Natural killer cell (primary cell): Measurements from ENCODE around the gene OXLD1. TPM values are rescaled to one million over a fixed set of nuclear protein-coding genes. Genes with fewer than 3 reads are reported as not detected.

ENCODE experiments used
- ATAC-seq, 3 donors: fragments of 150-1000 bp in 2 of 3; fragments of 200-7000 bp in 1 of 3; cut with Tn5 transposase; 1 replicate in 1 of 3; 2 replicates in 2 of 3; pipeline ENCODE4 v1.10.0; 2021; ENCODE audit warnings: mild to moderate bottlenecking in 2 of 3, moderate library complexity in 2 of 3
- DNase-seq, 2 donors: peaks; one replicate each; pipeline versions ENCODE4 v3.0.0 to v3.0.0-alpha.2; 2013 to 2021; ENCODE audit warnings: mixed read lengths in 1 of 2
- H3K27ac ChIP-seq: one replicate; pipeline ENCODE4 v1.5.1; 2013; ENCODE audit warnings: mild to moderate bottlenecking, low read length
- H3K27me3 ChIP-seq: one replicate; pipeline ENCODE4 v1.6.1; 2013; ENCODE audit warnings: low read length; ENCODE audit not compliant: control insufficient read depth, insufficient read depth
- H3K36me3 ChIP-seq: one replicate; pipeline ENCODE4 v1.6.1; 2013; ENCODE audit warnings: low read length; ENCODE audit not compliant: control insufficient read depth, insufficient read depth
- H3K4me1 ChIP-seq: one replicate; pipeline ENCODE4 v1.6.1; 2013; ENCODE audit warnings: low read length; ENCODE audit not compliant: control insufficient read depth, insufficient read depth
- H3K4me3 ChIP-seq: one replicate; pipeline ENCODE4 v1.5.1; 2013; ENCODE audit warnings: low read length
- H3K9me3 ChIP-seq: one replicate; pipeline ENCODE4 v1.6.1; 2013; ENCODE audit warnings: low read length; ENCODE audit not compliant: control insufficient read depth, insufficient read depth
- H3K27ac Mint-ChIP-seq, 2 donors: one replicate each; pipeline ENCODE4 v1.8.0; 2022; ENCODE audit warnings: mild to moderate bottlenecking in 2 of 2, mixed read lengths in 2 of 2, moderate library complexity in 1 of 2
- H3K27me3 Mint-ChIP-seq, 2 donors: one replicate each; pipeline ENCODE4 v1.8.0; 2022; ENCODE audit warnings: low read depth in 2 of 2, mixed read lengths in 2 of 2
- H3K36me3 Mint-ChIP-seq: one replicate; pipeline ENCODE4 v1.8.0; 2022; ENCODE audit warnings: mixed read lengths
- H3K4me1 Mint-ChIP-seq, 2 donors: one replicate each; pipeline ENCODE4 v1.8.0; 2022; ENCODE audit warnings: mixed read lengths in 2 of 2
- H3K4me3 Mint-ChIP-seq: one replicate; pipeline ENCODE4 v1.8.0; 2022; ENCODE audit warnings: mild to moderate bottlenecking, moderate library complexity, mixed read lengths
- H3K9me3 Mint-ChIP-seq, 2 donors: one replicate each; pipeline ENCODE4 v1.8.0; 2022; ENCODE audit warnings: mixed read lengths in 2 of 2
- WGBS: methylation state at CpG from one replicate; pipeline ENCODE4 v1.1.7; 2013; ENCODE audit warnings: missing lambda C conversion rate; ENCODE audit not compliant: insufficient coverage; 5-methylcytosine and 5-hydroxymethylcytosine counted together
- intact Hi-C: fragments of 100-400 bp; cut with micrococcal nuclease; formaldehyde crosslinking; loops from one replicate; pipeline ENCODE4 v1.14.2; 2022
- total RNA-seq, 4 donors: library from RNA; stranded (reverse); fragments of 120-200 nt in 1 of 4; gene quantifications; one replicate each; pipeline versions ENCODE4 v1.2.3 to v1.2.4, GENCODE V29; 2013 to 2022
- TF ChIP-seq, protein P1 (sequence below): fragments of 200-600 bp; IDR thresholded peaks from one replicate; pipeline ENCODE4 v1.8.0; 2022; ENCODE audit warnings: antibody characterized with exemption

OXLD1 gene
- total RNA-seq, 3 donors from 2014 or later (not counting 1 experiment from before 2014, with no cell fraction given) = 29.9 to 35.0 (median 32.4) TPM

DNA sequence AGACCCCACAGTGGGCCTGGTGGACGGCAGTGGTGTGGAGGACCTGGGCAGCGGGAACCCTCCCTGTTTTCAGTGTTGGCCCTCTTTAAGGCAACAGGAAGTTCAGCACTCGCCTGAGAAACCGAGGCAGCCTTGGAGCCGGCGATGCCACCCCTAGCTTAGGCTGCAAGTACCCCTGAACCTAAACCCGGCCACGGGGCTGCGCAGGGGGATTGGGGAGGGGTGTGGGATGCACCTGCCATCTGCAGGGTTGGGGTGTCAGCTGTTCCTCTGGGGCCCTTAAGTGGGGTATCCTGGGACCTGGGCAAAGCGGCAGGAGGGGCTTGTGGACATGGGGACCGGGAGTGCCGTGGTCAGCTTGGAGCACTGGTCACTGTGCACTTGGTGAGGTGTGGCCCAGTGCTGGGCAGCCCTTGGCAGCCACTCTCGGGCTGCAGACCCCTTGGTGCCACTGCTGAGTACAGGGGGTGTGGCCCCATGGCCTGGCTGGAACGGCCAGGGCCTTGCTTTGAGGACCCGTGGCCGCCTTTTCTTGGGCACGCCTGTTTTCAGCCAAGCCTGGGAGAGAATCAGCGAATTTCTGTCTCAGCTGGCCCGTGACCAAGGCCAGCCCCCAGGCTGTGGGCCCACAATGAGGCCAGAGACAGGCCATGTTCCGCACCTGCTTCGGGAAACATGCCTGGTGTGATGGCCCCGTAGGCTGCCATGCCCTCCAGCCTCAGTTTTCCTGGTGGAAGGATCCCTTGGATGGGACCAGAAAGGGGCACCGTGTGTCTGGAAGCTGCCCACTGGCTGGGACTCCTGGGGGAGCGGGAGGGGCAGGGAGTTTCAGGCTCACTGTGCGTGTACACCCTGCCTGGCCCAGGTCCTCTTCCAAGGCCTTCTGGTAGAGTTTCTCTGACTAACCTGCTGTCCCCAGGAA, 41.6 kb upstream of the OXLD1 start:
- Mint-ChIP-seq H3K36me3 (no peaks in the 10 kb centered on the region), H3K27ac (no peak overlapping the region), H3K4me3 (no peak overlapping the region), H3K27me3 (no peaks in the 10 kb centered on the region), H3K9me3 (no peaks in the 10 kb centered on the region), H3K4me1 (peaks cover 11 to 21% of the 10 kb centered on the region in 2 donors)
- no peaks in the 10 kb centered on the region for H3K9me3 ChIP-seq
- H3K4me3 ChIP-seq = no peak overlapping the region
- DNase-seq (no peak), ATAC-seq (no peak)
- H3K36me3 ChIP-seq = peaks cover 12% of the 10 kb centered on the region
- WGBS = 93% methylated on average over 25 of the region's 25 CpGs
- peaks cover 39% of the 10 kb centered on the region for H3K4me1 ChIP-seq
- intact Hi-C loops = no loop called here
- H3K27ac ChIP-seq = no peak overlapping the region
- TF ChIP-seq, protein P1, sequence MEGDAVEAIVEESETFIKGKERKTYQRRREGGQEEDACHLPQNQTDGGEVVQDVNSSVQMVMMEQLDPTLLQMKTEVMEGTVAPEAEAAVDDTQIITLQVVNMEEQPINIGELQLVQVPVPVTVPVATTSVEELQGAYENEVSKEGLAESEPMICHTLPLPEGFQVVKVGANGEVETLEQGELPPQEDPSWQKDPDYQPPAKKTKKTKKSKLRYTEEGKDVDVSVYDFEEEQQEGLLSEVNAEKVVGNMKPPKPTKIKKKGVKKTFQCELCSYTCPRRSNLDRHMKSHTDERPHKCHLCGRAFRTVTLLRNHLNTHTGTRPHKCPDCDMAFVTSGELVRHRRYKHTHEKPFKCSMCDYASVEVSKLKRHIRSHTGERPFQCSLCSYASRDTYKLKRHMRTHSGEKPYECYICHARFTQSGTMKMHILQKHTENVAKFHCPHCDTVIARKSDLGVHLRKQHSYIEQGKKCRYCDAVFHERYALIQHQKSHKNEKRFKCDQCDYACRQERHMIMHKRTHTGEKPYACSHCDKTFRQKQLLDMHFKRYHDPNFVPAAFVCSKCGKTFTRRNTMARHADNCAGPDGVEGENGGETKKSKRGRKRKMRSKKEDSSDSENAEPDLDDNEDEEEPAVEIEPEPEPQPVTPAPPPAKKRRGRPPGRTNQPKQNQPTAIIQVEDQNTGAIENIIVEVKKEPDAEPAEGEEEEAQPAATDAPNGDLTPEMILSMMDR = no peak
- H3K27me3 ChIP-seq = no peaks in the 10 kb centered on the region

GRCh38 chr17:81706757-81707624, 40.6 kb upstream of the OXLD1 start:
- intact Hi-C loops = no loop called here
- Histone ChIP-seq H3K36me3 (peaks cover 12% of the 10 kb centered on the region), H3K27ac (no peak overlapping the region), H3K9me3 (no peaks in the 10 kb centered on the region), H3K4me1 (peaks cover 41% of the 10 kb centered on the region), H3K4me3 (no peak overlapping the region), H3K27me3 (no peaks in the 10 kb centered on the region)
- TF ChIP-seq, protein P1 = no peak
- H3K4me3 Mint-ChIP-seq = no peak overlapping the region
- H3K4me1 Mint-ChIP-seq = peaks cover 15 to 26% of the 10 kb centered on the region in 2 donors
- ATAC-seq (no peak), DNase-seq (no peak)
- no peaks in the 10 kb centered on the region for H3K36me3 Mint-ChIP-seq
- H3K9me3 Mint-ChIP-seq = no peaks in the 10 kb centered on the region
- H3K27ac Mint-ChIP-seq = no peak overlapping the region
- 96% methylated on average over 54 of the region's 54 CpGs for WGBS
- no peaks in the 10 kb centered on the region for H3K27me3 Mint-ChIP-seq

DNA sequence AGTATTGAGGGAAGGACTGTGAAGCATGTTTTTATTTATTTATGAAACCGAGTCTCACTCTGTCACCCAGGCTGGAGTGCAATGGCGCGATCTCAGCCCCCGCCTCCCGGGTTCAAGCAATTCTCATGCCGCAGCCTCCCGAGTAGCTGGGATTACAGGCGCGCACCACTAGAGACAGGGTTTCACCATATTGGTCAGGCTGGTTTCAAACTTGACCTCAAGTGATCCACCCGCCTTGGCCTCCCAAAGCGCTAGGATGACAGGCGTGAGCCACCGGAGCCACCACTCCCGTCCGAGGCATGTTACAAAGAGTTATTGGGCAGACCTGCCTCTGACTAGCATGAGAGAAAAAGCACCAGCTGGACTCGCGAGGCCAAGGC, 39.8 kb upstream of the OXLD1 start:
- Mint-ChIP-seq H3K27ac (no peak overlapping the region), H3K9me3 (no peaks in the 10 kb centered on the region)

More for the DNA sequence above, 39.8 kb upstream of the OXLD1 start:
- H3K9me3 ChIP-seq = no peaks in the 10 kb centered on the region
- no peak overlapping the region for H3K27ac ChIP-seq
- no peak overlapping the region for H3K4me3 Mint-ChIP-seq
- DNase-seq (no peak), ATAC-seq (no peak)
- 97% methylated on average over 17 of the region's 17 CpGs for WGBS
- no peaks in the 10 kb centered on the region for H3K27me3 ChIP-seq
- no peaks in the 10 kb centered on the region for H3K36me3 Mint-ChIP-seq
- H3K4me3 ChIP-seq = no peak overlapping the region
- TF ChIP-seq, protein P1 = no peak
- H3K27me3 Mint-ChIP-seq = no peaks in the 10 kb centered on the region
- H3K36me3 ChIP-seq = peaks cover 15% of the 10 kb centered on the region
- intact Hi-C loops = no loop called here
- H3K4me1 Mint-ChIP-seq = peaks cover 21 to 28% of the 10 kb centered on the region in 2 donors
- peaks cover 44% of the 10 kb centered on the region for H3K4me1 ChIP-seq
